Measurements from ENCODE around the gene P2RX7.
A peak's percentile ranks its signal among the peaks of the same experiment; 100 is the strongest.
"Not testable (repeated sequence)": the region's sequence is repeated elsewhere in the genome, so short reads cannot be mapped to it uniquely, and the experiment has no call there.

The P2RX7 gene

GRCh38 chr12:121139286-121139685, 6.6 kb downstream of the P2RX7 start:
- DNase-seq: no peak

DNA sequence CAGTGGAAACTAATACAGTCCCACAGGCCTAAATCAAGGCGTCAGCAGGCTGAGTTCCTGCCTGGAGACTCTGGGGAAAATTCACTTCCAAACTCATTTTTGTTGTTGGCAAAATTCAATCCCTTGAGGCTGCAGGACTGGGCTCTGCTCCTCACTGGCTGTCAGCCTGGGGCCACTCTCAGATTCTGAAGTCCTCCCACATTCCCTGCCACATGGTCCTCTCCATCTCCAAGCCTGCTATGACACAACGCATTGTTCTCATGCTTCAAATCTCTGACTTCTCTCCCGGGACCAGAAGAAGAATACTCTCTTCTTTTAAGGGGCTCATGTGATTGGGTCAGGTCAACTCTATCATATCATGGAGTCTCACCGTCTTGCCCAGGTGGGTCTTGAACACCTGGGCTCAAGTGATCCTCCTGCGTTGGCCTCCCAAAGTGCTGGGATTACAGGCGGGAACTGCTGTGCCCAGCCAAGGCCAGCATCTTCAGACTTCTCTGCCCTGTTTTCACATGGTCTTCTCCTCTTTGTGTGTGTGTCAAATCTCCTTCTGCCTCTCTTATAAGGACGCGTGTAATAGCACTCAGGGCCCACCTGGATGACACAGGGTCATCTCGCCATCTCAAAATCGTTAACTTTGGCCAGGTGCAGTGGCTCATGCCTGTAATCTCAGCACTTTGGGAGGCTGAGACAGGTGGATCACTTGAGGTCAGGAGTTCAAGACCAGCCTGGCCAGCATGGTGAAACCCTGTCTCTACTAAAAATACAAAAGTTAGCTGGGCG, 9.7 kb downstream of the P2RX7 start:
- DNase-seq: no peak

DNA sequence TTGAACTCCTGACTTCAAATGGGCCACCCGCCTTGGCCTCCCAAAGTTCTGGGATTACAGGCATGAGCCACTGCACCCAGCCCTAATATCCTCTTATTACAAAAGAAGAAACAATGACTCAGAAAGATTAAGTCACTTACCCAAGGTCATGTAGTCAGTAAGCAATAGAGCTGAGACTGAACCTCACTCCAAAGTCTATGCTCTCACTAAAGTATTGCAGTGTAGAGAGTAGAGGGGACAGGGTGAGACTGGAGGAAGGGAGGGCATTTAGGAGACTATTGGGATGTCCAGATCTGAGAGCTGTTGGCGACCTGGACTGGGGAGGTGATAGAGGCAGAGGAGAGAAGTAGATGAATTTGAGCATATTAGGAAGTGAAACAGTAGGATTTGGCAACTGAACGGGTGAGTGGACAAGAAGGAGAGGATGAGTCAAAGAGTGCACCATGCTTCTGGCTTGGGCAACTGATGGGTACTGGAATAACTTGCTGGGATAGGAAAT, 11.8 kb downstream of the P2RX7 start:
- DNase-seq: no peak

- DNase-seq: peak; percentile 48
Observed at GRCh38 chr12:121145221-121145620, 12.5 kb downstream of the P2RX7 start.

GRCh38 chr12:121149289-121149688, 16.6 kb downstream of the P2RX7 start:
- DNase-seq: not testable (repeated sequence)

GRCh38 chr12:121154793-121155375, 22.2 kb downstream of the P2RX7 start:
- no peak for DNase-seq

DNA sequence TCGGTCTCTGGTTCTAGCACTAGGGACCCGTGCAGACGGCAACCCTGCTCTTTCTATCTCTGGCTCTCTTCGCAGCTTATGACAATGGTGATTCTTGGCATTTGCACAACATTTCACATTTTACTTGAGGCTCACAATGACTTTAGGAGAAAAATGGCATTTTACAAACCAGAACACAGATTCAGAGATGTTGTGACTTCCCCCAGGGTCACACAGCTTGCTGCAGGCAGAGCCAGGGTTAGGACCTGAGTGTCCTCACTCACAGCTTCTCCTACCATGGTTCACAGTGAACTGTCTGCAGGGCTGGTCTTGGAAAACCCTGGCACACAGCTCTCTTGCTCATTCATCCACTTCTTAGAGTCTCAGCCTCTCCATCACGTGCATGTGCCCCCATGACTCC, 23.7 kb downstream of the P2RX7 start:
- DNase-seq: no peak

DNA sequence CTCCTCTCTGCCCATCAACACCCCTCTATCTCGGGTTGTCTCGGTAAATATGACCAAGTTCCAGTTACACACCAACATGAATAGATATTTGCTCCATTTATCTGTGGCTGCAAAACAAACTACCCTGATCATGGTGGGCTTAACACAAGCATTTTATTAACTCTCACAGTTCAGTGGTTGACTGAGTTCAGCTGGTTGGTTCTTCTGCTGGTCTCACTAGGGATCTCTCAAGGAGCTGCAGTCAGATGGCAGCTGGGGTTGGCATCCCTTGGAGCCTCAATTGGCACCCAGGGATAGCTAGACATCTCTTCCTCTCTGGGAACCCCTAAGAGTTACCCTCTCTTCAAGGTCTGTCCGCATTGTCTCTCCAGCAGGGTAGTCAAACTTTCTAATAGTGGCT, 25.4 kb downstream of the P2RX7 start:
- no peak for DNase-seq

DNA sequence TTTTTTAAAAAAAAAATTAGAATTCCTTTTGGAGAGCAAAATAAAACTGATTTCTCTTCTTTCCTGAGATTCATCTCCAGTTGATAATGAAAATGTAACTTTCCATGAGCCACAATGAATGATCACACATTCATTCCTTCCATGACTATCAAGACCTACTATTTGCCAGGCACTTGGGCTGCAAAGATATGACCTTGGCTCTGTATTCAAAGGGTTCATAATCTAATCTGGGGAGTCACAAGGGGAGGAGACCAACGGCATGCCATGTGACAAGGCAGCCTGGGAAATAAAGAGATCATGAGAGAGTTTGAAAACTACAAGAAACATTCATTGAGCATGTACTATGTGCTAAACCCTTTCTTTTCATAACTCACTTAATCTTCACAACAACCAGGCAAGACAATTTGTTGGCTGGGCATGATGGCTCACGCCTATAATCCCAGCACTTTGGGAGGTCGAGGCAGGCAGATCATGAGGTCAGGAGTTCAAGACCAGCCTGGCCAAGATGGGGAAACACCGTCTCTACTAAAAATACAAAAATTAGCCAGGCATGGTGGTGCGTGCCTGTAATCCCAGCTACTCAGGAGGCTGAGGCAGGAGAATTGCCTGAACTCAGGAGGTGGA, 26.2 kb downstream of the P2RX7 start:
- not testable (repeated sequence) for DNase-seq

DNA sequence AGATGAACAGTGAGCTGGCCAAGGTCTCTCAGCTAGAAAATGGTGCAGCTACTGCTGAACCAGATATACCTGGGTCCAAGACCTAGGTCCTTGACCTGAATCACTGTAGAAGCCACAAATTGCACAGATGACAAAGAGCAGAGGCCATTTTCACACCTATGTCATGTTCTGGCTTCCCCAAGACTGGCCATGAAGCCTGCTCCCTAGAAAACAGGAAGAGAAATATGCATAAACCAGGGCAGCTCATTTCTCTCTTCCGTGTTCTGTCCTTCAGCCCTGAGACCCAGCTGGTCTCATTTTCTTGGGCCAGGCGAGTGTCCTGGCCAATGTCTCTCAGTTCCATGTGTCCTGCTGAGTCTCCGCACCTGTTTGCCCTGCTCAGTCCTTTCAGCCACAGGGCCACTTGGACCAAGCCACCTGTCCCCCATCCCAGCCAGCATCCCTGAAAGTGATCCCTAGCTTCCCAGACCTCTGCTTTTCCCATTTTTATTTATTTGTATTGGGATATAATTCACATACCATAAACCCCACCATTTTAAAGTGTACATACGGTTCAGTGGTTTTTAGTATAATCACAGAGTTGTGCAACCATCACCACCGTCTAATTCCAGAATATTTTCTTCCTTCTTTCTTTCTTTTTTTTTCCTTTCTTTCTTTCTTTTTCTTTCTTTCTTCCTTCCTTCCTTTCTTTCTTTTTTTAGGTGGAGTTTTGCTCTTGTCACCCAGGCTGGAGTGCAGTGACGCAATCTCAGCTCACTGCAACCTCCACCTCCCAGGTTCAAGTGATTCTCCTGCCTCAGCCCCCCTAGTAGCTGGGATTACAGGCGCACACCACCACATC, 27.0 kb downstream of the P2RX7 start:
- no peak for DNase-seq

DNA sequence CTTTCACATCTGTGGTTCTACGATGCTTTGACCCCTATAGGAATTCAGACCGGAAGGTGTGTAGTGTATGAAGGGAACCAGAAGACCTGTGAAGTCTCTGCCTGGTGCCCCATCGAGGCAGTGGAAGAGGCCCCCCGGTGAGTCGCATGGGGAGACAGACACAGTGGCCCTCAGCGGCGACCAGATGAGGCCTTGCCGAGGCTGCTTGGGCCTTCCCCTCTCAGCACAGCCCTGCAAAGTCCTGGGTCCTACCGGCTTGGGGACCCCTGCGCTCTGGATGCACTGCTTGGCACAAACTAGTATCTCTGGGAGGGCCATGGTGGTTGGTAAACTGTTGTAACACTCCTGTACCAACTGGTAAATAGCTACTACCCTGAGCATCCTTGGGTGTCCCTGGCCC, 29.7 kb downstream of the P2RX7 start:
- DNase-seq: no peak

- no peak for DNase-seq
Observed at GRCh38 chr12:121162985-121163384, 30.3 kb downstream of the P2RX7 start.

DNA sequence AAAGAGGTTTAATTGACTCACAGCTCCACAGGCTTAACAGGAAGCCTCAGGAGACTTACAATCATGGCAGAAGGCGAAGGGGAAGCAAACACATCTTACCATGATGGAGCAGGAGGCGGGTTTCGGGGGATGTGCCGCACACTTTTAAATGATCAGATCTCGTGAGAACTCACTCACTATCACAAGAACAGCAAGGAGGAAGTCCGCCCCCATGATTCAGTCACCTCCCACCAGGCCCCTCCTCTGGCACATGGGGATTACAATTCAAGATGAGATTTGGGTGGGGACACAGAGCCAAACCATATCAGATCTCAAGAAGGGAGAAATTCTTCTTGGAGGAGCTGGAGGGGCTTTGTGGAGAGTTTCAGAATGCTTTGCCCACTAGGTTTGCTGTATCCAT, 32.2 kb downstream of the P2RX7 start:
- not testable (repeated sequence) for DNase-seq

GRCh38 chr12:121165316-121165715, 32.6 kb downstream of the P2RX7 start:
- DNase-seq: no peak

GRCh38 chr12:121166356-121166755, 33.7 kb downstream of the P2RX7 start:
- no peak for DNase-seq

- no peak for DNase-seq
Observed at GRCh38 chr12:121167232-121167820, 34.6 kb downstream of the P2RX7 start.

GRCh38 chr12:121167951-121168350, 35.3 kb downstream of the P2RX7 start:
- no peak for DNase-seq

DNA sequence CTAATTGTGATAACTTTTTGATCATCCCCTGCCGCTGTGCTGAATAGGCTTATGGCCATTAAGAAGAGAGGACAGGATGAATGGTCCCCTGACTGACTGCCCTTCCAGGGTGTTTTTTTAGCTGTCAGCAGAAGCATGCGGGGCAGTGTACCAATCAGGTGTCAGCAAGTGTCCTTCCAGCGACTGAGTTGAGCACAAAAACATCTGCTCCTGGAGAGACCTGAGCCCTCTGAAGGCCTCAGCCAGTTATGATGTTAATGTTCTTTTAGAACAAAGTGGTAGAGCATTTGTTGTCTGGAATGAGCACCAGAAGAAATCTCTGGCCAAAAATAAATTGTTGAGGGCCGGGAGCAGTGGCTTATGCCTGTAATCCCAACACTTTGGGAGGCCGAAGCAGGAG, 37.5 kb downstream of the P2RX7 start:
- DNase-seq: no peak

- no peak for DNase-seq
Observed at GRCh38 chr12:121170611-121171260, 38.1 kb downstream of the P2RX7 start.

- no peak for DNase-seq
Observed at GRCh38 chr12:121172145-121172544, 39.5 kb downstream of the P2RX7 start.

GRCh38 chr12:121175383-121176119, 42.9 kb downstream of the P2RX7 start:
- no peak for DNase-seq
